ENCODE results near the gene RFX7. TPM values are rescaled to one million over a fixed set of nuclear protein-coding genes. Genes with fewer than 3 reads are reported as not detected.

RFX7 gene
- 8.9 to 13.9 TPM (median 12.3 TPM) in 5 replicates for total RNA-seq (2022; extraction: Qiagen RNA extraction)

DNA sequence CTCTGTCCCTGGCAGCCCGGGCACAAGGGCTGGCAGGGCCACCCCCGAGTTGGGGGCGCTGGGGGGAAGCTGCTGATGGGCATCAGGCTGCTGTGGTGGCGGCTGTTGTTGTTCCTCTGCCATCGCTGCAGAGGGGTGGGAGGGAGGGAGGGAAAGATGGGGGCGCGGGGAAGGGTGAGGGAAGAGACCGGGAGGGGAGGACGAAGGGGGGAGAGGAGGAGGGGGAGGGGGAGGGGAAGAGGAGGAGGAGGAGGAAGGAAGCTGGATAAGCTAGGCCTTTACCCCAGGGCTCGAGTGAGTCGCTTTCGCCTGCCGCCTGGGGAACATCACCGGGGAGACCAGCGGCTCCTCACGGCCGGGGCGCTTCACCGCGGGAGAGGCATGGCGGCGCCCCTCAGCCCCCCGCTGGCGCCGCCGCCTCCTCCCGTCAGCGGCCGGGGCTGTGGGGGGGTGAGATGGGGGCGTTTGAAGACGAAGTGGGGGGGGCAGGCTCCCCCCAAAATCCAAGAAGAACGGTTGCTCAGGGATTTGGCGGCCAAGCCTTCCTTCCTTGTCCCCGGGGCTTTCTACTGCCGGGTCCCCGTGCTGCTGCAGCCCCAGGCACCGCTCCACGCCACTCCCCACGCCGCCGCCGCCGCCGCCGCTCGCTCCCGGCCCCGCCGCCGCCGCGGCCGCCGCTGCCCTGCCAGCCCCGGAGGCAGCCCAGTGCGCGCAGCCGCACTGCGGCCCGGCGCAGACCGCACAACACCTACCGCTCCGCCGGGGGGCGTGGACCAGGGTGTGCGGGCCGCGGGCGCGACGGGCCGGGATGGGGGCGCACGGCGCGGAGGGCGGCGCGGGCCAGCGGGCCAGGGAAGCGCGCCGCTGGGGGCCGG lies at the start of gene RFX7:
Gene RFX7 (minus strand): TSS at position 717 of the 875 bp plus-strand sequence. CDS start 594 bp downstream, at position 123.

Other genes starting within 250 kb of the RFX7 start
- 3.8 to 5.0 TPM (median 4.6 TPM) in 5 replicates for gene TEX9, start 121.5 kb upstream of the RFX7 start, total RNA-seq (2022; extraction: Qiagen RNA extraction)
- gene MNS1, start 221.3 kb upstream of the RFX7 start, total RNA-seq (2022; extraction: Qiagen RNA extraction), result 2.2 to 4.3 TPM (median 3.2 TPM) in 5 replicates

Measured in A549 treated with CORT108297 at 1 μM for 4 hours (cell line).